ENCODE measurements around the gene SMIM27.
"Not testable (repeated sequence)": the region's sequence is repeated elsewhere in the genome, so short reads cannot be mapped to it uniquely, and the experiment has no call there.

SMIM27 gene

DNA sequence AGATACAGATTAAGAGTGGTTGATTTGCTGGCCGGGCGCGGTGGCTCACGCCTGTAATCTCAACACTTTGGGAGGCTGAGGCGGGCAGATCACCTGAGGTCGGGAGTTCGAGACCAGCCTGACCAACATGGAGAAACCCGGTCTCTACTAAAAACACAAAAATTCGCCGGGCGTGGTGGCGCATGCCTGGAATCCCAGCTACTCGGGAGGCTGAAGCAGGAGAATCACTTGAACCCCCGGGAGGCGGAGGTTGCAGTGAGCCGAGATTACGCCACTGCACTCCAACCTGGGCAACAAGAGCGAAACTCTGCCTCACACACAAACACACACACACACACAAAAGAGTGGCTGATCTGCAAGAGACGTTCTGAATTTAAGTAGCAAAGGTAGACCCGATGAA lies 3.9 kb upstream of the SMIM27 start:
- Histone ChIP-seq H3K79me1 (ENCODE audit: low read length) (peaks cover 16% of the 10 kb centered on the region), H3K4ac (ENCODE audit: low read depth, low read length) (peak overlapping the region; percentile 99), H3K79me2 (ENCODE audit: control insufficient read depth, insufficient read depth, low read length, poor library complexity) (peaks cover 14% of the 10 kb centered on the region)
- H3K27ac ChIP-seq (ENCODE audit: low read depth, low read length); H3K9me3 ChIP-seq (ENCODE audit: insufficient read depth, low read depth, low read length); H3K36me3 ChIP-seq (ENCODE audit: control insufficient read depth in 1 of 2, insufficient read depth in 2 of 2, low read length in 2 of 2); H2AFZ ChIP-seq (ENCODE audit: insufficient read depth, low read length, poor library complexity); H4K12ac ChIP-seq (ENCODE audit: low read depth, low read length); H3K4me1 ChIP-seq (ENCODE audit: control insufficient read depth in 1 of 2, insufficient read depth in 2 of 2, low read length in 2 of 2); H2BK5ac ChIP-seq (ENCODE audit: low read depth, low read length, poor library complexity); H2BK120ac ChIP-seq (ENCODE audit: insufficient read depth, low read length, poor library complexity); H3K9ac ChIP-seq (ENCODE audit: low read length); H3K4me3 ChIP-seq (ENCODE audit: low read depth, low read length); H4K91ac ChIP-seq (ENCODE audit: low read depth, low read length); H3K4me2 ChIP-seq (ENCODE audit: low read length); H4K8ac ChIP-seq (ENCODE audit: low read depth, low read length); H3K14ac ChIP-seq (ENCODE audit: low read length); H3K18ac ChIP-seq (ENCODE audit: low read length); H2BK12ac ChIP-seq (ENCODE audit: low read length); H3K27me3 ChIP-seq (ENCODE audit: insufficient read depth, low read length); DNase-seq; H2AK5ac ChIP-seq (ENCODE audit: low read length); H3K23ac ChIP-seq (ENCODE audit: low read length): not testable (repeated sequence)
- WGBS (ENCODE audit: extremely low coverage, insufficient coverage, insufficient read length): no CpG with 5 or more reads among the region's 20 CpGs

DNA sequence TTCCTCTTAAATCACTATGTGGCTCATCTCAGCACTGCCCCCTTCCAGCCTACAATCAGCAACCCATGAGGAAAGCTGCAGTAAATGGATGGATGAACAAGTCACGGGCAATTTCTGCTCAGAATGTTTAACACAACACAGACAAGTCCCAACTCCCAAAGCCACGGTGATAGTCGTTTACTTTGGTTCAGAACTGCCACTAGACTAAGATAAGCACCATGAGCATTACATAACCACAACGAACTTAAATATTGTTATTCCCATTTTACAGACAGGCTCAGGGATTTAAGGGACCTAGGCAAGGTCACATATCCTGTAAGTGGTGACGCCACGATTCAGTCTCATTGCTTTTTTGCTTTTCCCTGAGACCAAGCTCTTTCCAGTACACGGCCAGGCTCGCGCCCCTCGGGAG lies 2.0 kb upstream of the SMIM27 start:
- peak overlapping the region; percentile 53 for H3K4ac ChIP-seq (ENCODE audit: low read depth, low read length)
- WGBS (ENCODE audit: extremely low coverage, insufficient coverage, insufficient read length): no CpG with 5 or more reads among the region's 10 CpGs
- H3K79me2 ChIP-seq (ENCODE audit: control insufficient read depth, insufficient read depth, low read length, poor library complexity): peaks cover 14% of the 10 kb centered on the region

DNA sequence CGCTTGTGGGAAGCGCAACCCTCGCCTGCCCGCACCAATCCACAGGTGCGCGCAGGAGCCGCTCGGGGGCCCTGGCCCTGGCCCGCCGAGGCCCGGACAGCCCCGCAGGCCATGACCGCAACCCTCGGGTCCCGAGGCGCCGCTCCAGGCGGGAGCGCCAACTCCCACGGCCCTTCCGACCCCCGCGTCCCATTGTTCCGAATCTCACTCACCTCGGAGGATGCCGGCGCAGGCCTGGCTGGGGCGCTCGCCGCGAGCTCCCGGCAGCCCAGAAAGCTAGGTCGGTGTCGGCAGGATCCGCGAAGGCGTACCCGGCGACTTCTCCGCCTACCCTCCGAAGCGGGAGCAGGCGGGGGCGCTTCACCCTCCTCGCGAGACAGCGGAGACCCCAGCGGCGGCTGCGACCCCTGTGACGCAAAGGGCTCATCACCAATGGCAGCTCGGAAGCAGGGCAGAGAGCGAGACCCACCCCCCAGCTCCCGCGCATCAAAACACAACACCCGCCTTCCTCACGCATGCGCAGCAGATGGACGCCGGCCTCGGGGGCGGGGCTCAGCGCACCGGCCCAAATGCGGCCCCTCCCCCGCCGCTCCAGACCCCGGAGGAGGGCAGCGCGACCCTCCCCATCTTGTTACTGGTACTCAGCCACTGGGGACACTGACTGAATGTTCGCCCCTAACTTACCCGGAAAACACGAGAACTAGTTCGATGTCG lies 1.4 kb upstream of the SMIM27 start:
- Histone ChIP-seq H4K12ac (ENCODE audit: low read depth, low read length) (peak overlapping the region; percentile 50), H3K27ac (ENCODE audit: low read depth, low read length) (peak overlapping the region; percentile 65), H3K9me3 (ENCODE audit: insufficient read depth, low read depth, low read length) (no peaks in the 10 kb centered on the region), H3K79me2 (ENCODE audit: control insufficient read depth, insufficient read depth, low read length, poor library complexity) (peaks cover 14% of the 10 kb centered on the region), H3K4ac (ENCODE audit: low read depth, low read length) (peak overlapping the region; percentile 53), H4K8ac (ENCODE audit: low read depth, low read length) (peak overlapping the region; percentile 81), H2AFZ (ENCODE audit: insufficient read depth, low read length, poor library complexity) (peak overlapping the region; percentile 42), H3K4me1 (ENCODE audit: control insufficient read depth in 1 of 2, insufficient read depth in 2 of 2, low read length in 2 of 2) (no peaks in the 10 kb centered on the region), H2BK5ac (ENCODE audit: low read depth, low read length, poor library complexity) (peak overlapping the region; percentile 58), H3K4me2 (ENCODE audit: low read length) (peak overlapping the region; percentile 99), H2AK5ac (ENCODE audit: low read length) (peak overlapping the region; percentile 28), H3K79me1 (ENCODE audit: low read length) (peaks cover 16% of the 10 kb centered on the region), H3K9ac (ENCODE audit: low read length) (peak overlapping the region; percentile 90), H3K36me3 (ENCODE audit: control insufficient read depth in 1 of 2, insufficient read depth in 2 of 2, low read length in 2 of 2) (peaks cover 2 to 5% of the 10 kb centered on the region in 2 experiments), H2BK12ac (ENCODE audit: low read length) (no peak overlapping the region), H3K4me3 (ENCODE audit: low read depth, low read length) (peak overlapping the region; percentile 96), H4K91ac (ENCODE audit: low read depth, low read length) (no peak overlapping the region), H2BK120ac (ENCODE audit: insufficient read depth, low read length, poor library complexity) (peak overlapping the region; percentile 25), H3K18ac (ENCODE audit: low read length) (peak overlapping the region; percentile 81), H3K27me3 (ENCODE audit: insufficient read depth, low read length) (no peaks in the 10 kb centered on the region), H3K14ac (ENCODE audit: low read length) (peak overlapping the region; percentile 77), H3K23ac (ENCODE audit: low read length) (no peak overlapping the region)
- WGBS (ENCODE audit: extremely low coverage, insufficient coverage, insufficient read length): no CpG with 5 or more reads among the region's 75 CpGs
- peak; percentile 76 to 90 for DNase-seq

More for the DNA sequence above, 2.0 kb upstream of the SMIM27 start:
- no peaks in the 10 kb centered on the region for H3K27me3 ChIP-seq (ENCODE audit: insufficient read depth, low read length)
- H2AK5ac ChIP-seq (ENCODE audit: low read length): peak overlapping the region; percentile 28
- H3K23ac ChIP-seq (ENCODE audit: low read length): no peak overlapping the region
- H3K4me3 ChIP-seq (ENCODE audit: low read depth, low read length): peak overlapping the region; percentile 96
- no peaks in the 10 kb centered on the region for H3K4me1 ChIP-seq (ENCODE audit: control insufficient read depth in 1 of 2, insufficient read depth in 2 of 2, low read length in 2 of 2)
- H3K79me1 ChIP-seq (ENCODE audit: low read length): peaks cover 16% of the 10 kb centered on the region
- peak overlapping the region; percentile 48 for H4K8ac ChIP-seq (ENCODE audit: low read depth, low read length)
- peak overlapping the region; percentile 21 for H2BK120ac ChIP-seq (ENCODE audit: insufficient read depth, low read length, poor library complexity)
- no peak for DNase-seq
- peaks cover 2 to 5% of the 10 kb centered on the region in 2 experiments for H3K36me3 ChIP-seq (ENCODE audit: control insufficient read depth in 1 of 2, insufficient read depth in 2 of 2, low read length in 2 of 2)
- H4K12ac ChIP-seq (ENCODE audit: low read depth, low read length): peak overlapping the region; percentile 50
- H4K91ac ChIP-seq (ENCODE audit: low read depth, low read length): no peak overlapping the region
- peak overlapping the region; percentile 83 for H3K4me2 ChIP-seq (ENCODE audit: low read length)
- no peak overlapping the region for H2BK12ac ChIP-seq (ENCODE audit: low read length)
- H2BK5ac ChIP-seq (ENCODE audit: low read depth, low read length, poor library complexity): peak overlapping the region; percentile 58
- peak overlapping the region; percentile 90 for H3K9ac ChIP-seq (ENCODE audit: low read length)
- H2AFZ ChIP-seq (ENCODE audit: insufficient read depth, low read length, poor library complexity): peak overlapping the region; percentile 42
- H3K14ac ChIP-seq (ENCODE audit: low read length): peak overlapping the region; percentile 77
- peak overlapping the region; percentile 65 for H3K27ac ChIP-seq (ENCODE audit: low read depth, low read length)
- peak overlapping the region; percentile 81 for H3K18ac ChIP-seq (ENCODE audit: low read length)
- H3K9me3 ChIP-seq (ENCODE audit: insufficient read depth, low read depth, low read length): no peaks in the 10 kb centered on the region

DNA sequence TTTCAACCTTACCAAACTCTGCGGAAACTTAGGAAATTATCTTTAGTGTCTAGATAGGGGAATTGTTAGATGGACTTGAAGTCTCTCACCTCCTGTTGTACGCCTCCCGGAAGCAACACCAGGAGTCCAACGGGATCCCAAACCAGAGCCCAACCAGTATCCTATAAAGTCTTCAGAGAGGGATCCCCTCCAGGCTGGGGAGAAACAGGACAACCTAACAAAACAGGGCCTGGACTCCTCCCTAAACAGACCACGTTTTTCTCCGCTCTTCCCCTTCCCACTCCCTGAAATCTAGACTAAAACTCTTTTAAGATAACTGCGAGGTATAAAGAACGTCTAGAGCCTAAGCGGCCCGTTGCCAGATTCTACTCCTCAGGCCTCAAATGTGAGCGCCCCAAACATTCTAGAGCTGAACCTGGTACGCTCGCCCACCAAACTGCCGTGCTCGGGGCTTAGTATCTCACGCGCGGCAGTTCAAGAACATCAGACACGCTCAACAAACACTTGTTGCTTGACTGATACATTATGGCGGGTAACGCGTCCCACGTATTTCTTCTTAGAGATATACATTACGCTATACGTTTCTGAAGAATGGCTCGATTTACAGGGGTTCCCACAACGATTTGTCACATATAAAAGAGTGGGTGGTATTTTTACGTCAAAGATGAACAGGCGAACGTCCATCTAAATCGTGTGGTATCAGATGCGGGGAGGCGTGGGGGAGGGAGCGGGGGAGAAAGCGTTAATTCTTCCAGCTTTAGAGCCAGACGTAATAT lies 663 bp upstream of the SMIM27 start:
- H3K27me3 ChIP-seq (ENCODE audit: insufficient read depth, low read length): no peaks in the 10 kb centered on the region
- DNase-seq: peak; percentile 58 to 70
- peaks cover 14% of the 10 kb centered on the region for H3K79me2 ChIP-seq (ENCODE audit: control insufficient read depth, insufficient read depth, low read length, poor library complexity)
- peaks cover 16% of the 10 kb centered on the region for H3K79me1 ChIP-seq (ENCODE audit: low read length)
- peak overlapping the region; percentile 11 for H3K14ac ChIP-seq (ENCODE audit: low read length)
- H3K23ac ChIP-seq (ENCODE audit: low read length): no peak overlapping the region
- no peaks in the 10 kb centered on the region for H3K4me1 ChIP-seq (ENCODE audit: control insufficient read depth in 1 of 2, insufficient read depth in 2 of 2, low read length in 2 of 2)
- peak overlapping the region; percentile 81 for H4K8ac ChIP-seq (ENCODE audit: low read depth, low read length)
- peak overlapping the region; percentile 75 for H3K4me3 ChIP-seq (ENCODE audit: low read depth, low read length)
- no peaks in the 10 kb centered on the region for H3K9me3 ChIP-seq (ENCODE audit: insufficient read depth, low read depth, low read length)
- WGBS (ENCODE audit: extremely low coverage, insufficient coverage, insufficient read length): no CpG with 5 or more reads among the region's 36 CpGs
- H4K91ac ChIP-seq (ENCODE audit: low read depth, low read length): peak overlapping the region; percentile 72
- no peak overlapping the region for H4K12ac ChIP-seq (ENCODE audit: low read depth, low read length)
- H2BK5ac ChIP-seq (ENCODE audit: low read depth, low read length, poor library complexity): peak overlapping the region; percentile 26
- peak overlapping the region; percentile 99 for H3K4me2 ChIP-seq (ENCODE audit: low read length)
- H2AFZ ChIP-seq (ENCODE audit: insufficient read depth, low read length, poor library complexity): peak overlapping the region; percentile 17
- peak overlapping the region; percentile 84 for H3K9ac ChIP-seq (ENCODE audit: low read length)
- H3K27ac ChIP-seq (ENCODE audit: low read depth, low read length): peak overlapping the region; percentile 59
- peaks cover 2 to 5% of the 10 kb centered on the region in 2 experiments for H3K36me3 ChIP-seq (ENCODE audit: control insufficient read depth in 1 of 2, insufficient read depth in 2 of 2, low read length in 2 of 2)
- H3K18ac ChIP-seq (ENCODE audit: low read length): peak overlapping the region; percentile 53
- no peak overlapping the region for H2BK120ac ChIP-seq (ENCODE audit: insufficient read depth, low read length, poor library complexity)
- H2AK5ac ChIP-seq (ENCODE audit: low read length): peak overlapping the region; percentile 27
- H3K4ac ChIP-seq (ENCODE audit: low read depth, low read length): peak overlapping the region; percentile 40
- H2BK12ac ChIP-seq (ENCODE audit: low read length): no peak overlapping the region

Data from trophoblast cell (in vitro differentiated cells and primary cell).